NCI-H748 (cell line): ENCODE measurements around the gene TOMM34.

Source experiments
- DNase-seq: peaks from one replicate; lab custom pipeline; 2025; ENCODE audit not compliant: unreplicated experiment; lab: John Stamatoyannopoulos, UW

The TOMM34 gene

DNA sequence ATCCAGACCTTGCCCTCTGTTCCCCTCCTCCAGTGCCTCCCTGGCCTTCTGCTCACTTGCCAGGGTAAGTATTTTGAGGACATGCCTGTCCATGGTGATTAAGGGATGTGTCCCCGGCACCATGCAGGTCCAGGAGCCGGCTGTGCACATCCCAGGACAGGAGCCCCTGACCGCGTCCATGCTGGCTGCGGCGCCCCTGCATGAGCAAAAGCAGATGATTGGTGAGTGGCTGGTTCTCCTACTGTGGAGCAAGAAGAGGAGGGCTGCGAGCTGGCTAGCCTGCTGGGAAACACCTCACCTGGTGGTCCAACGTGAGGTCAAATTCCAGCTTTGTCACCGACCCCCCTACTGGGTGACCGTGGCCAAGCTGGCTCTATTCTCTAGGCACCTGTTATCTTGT is 23.7 kb downstream of the TOMM34 start:
- no peak for DNase-seq

GRCh38 chr20:44932916-44933315 is 27.3 kb downstream of the TOMM34 start:
- no peak for DNase-seq

GRCh38 chr20:44931911-44932310 is 28.3 kb downstream of the TOMM34 start:
- DNase-seq = no peak

DNA sequence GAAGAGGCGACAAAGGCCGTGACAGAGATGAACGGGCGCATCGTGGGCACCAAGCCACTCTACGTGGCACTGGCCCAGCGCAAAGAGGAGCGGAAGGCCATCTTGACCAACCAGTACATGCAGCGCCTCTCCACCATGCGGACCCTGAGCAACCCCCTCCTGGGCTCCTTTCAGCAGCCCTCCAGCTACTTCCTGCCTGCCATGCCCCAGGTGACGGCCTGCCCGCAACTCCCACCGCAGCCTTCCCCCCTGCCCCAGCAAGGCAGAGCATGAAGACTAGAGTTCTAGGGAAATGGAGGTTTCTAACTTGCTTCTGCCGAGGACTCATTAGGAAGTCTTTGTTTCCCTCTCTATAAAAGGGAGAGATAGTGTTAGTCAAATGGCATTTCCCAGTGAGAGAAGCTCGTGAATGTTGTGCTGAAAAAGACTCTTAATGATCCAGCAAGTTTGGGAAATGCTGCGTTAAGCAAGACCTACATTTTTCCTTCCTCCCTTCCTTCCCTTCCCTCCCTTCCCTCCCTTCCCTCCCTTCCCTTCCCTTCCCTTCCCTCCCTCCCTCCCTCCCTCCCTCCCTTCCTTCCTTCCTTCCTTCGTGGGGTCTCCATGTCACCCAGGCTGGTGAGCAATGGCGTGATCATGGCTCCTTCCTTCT is 29.6 kb downstream of the TOMM34 start:
- DNase-seq = no peak

- DNase-seq = no peak
Measured at GRCh38 chr20:44928595-44928994, 31.6 kb downstream of the TOMM34 start.

GRCh38 chr20:44924541-44924940 is 35.7 kb downstream of the TOMM34 start:
- no peak for DNase-seq

DNA sequence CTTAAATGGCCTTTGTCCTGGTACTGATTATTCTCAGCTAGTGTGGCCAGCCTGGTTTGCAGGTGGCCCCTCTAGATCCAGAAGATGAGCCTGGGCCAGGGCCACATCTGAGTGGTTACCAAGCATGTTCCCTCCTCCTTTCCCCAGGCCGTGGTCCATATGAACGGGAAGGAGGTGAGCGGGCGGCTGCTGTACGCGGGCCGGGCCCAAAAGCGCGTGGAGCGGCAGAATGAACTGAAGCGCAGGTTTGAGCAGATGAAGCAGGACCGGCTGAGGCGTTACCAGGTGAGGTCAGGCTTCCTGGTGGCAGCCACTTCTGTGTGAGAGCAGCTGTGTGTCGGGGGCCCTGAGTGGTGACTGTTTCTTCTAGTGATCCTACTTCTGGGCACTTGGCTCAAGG is 38.8 kb downstream of the TOMM34 start:
- DNase-seq = no peak

DNA sequence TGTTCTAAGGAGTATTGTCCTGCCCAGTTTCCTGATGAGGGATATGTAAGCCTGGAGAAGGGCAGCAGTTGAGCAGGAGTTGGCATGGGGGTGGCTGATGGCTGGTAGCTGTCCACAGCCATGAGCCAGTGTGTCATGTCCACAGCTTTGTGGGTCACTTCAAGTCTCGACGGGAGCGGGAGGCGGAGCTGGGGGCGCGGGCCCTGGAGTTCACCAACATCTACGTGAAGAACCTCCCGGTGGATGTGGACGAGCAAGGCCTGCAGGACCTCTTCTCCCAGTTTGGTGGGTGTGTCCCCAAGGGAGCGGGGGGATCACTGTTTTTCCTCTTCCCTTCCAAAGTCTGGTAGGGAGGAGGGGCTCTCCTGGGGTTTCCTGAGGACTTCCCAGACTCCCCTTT is 41.4 kb downstream of the TOMM34 start:
- DNase-seq = no peak

- DNase-seq = no peak
Measured at GRCh38 chr20:44918342-44918741, 41.9 kb downstream of the TOMM34 start.

GRCh38 chr20:44917399-44917798 is 42.8 kb downstream of the TOMM34 start:
- DNase-seq = no peak

DNA sequence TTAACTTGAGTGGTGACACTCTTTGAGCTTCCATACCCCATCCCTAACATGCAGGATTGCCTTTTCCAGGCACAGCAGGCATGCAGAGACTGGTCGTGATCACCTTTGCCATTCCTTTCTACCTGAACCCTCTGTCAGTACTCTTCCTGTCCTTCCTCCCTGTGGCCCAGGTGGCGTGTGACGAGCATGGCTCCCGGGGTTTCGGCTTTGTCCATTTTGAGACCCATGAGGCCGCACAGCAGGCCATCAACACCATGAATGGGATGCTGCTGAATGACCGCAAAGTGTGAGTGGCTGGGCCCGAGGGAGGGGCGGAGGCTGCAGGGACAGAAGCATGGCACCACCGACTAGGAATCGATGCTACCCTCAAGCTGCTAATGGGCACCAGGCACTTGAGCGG is 43.6 kb downstream of the TOMM34 start:
- no peak for DNase-seq

- DNase-seq = no peak
Measured at GRCh38 chr20:44914924-44915323, 45.3 kb downstream of the TOMM34 start.

DNA sequence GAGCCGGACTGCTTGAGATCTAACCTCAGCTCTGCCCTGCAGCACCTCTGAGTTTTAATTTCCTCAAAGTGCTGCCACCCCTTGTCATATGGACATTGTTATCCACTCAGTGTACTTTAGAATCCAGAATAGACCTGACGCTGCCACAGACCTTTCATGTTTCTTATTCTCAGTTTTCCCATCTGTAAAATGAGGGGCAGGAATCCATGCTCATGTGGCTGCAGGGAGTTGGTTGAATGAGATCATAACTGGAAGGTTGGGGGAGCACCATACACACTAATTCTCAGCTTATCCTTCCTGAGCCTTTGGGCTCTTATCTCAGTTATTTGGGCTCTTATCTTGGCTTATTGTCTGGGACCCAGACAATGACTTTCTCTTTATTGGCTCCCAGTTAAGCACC is 48.0 kb downstream of the TOMM34 start:
- DNase-seq = no peak

- peak; percentile 30 for DNase-seq
Measured at GRCh38 chr20:44911264-44911921, 48.8 kb downstream of the TOMM34 start.

GRCh38 chr20:44910690-44911262 is 49.4 kb downstream of the TOMM34 start:
- peak; percentile 24 for DNase-seq

- peak; percentile 82 for DNase-seq
Measured at GRCh38 chr20:44909872-44910689, 50.1 kb downstream of the TOMM34 start, which contains the start of gene PABPC1L. PABPC1L (plus strand) TSS chr20:44910060; CDS start chr20:44910144, 84 bp downstream.

DNA sequence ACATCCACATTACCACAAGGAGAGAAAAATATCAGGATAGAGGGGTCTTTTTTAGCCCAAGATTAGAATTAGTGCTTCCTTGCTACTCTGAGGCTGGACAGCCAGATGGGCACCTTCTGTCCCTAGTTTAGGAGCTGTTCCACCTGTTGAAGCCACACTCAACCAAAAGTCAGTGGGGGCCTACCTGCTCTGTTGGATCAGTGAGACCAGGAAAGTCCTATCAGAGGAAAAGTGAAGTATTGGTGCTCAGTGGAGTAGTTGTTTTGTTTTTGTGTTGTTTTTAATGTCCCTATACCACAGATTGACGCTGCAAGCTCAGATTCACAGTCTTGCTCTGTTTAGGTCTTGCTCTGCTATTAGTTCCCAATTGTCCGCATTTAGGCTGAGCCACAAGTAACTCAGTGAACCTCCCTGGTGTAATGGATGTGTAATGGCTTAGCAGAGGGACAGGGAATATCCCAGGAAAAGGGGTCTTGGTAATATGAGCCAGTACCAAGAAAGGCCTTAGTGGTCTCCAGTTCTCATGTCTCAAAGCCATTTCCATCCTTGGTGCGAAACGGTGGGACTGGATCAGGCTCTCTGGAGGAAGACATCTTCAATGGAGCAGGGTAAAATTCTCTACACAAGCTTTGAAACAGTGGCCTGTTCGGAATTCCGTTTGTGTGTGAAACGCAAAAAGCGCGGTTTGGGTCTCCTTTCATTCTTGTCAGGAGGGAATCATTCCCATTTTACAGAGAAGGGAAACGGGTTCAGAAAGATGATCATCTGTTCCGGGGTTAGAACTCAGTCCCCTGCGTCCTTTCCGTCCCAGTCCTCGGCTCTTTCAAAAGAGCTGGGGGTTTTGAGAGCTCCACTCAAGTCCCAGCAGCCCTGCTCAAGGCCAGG is 51.0 kb downstream of the TOMM34 start:
- DNase-seq = no peak

GRCh38 chr20:44904377-44904776 is 55.8 kb downstream of the TOMM34 start:
- DNase-seq = no peak

- DNase-seq = no peak
Measured at GRCh38 chr20:44901974-44902373, 58.2 kb downstream of the TOMM34 start.

GRCh38 chr20:44900231-44900854 is 59.9 kb downstream of the TOMM34 start:
- DNase-seq = no peak
